ENCODE measurements around the gene LPA. TPM values are rescaled to one million over a fixed set of nuclear protein-coding genes. Genes with fewer than 3 reads are reported as not detected.

The LPA gene
- polyA plus RNA-seq, 2 of the 4 experiments (the other 2 are of a cell fraction): not detected

GRCh38 chr6:160489091-160489490, 175.0 kb downstream of the LPA start:
- no peaks in the 10 kb centered on the region for H3K9me3 ChIP-seq
- FAIRE-seq: no peak
- TF ChIP-seq CHD2 (IDR thresholded peaks at IDR 0.05; ENCODE audit: low read length, partially characterized antibody): no peak
- TF ChIP-seq, protein P1, sequence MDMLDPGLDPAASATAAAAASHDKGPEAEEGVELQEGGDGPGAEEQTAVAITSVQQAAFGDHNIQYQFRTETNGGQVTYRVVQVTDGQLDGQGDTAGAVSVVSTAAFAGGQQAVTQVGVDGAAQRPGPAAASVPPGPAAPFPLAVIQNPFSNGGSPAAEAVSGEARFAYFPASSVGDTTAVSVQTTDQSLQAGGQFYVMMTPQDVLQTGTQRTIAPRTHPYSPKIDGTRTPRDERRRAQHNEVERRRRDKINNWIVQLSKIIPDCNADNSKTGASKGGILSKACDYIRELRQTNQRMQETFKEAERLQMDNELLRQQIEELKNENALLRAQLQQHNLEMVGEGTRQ (IDR thresholded peaks at IDR 0.05): no peak
- TF ChIP-seq TFCP2L1 (CRISPR knock-in tag; IDR thresholded peaks at IDR 0.05): no peak
- no peak for TF ChIP-seq HES2 (IDR thresholded peaks at IDR 0.05)
- TF ChIP-seq ZC3H11A (IDR thresholded peaks at IDR 0.05): no peak
- no peaks in the 10 kb centered on the region for H3K4me1 ChIP-seq
- ChIA-PET CTCF (no interaction called here), POLR2A (no interaction called here)
- DNase-seq (ENCODE audit: low read depth in 1 of 2, low spot score in 1 of 2): no peak
- H3K4me2 ChIP-seq: no peak overlapping the region
- ATAC-seq: no peak
- H3K27ac ChIP-seq: no peak overlapping the region
- no peak overlapping the region for H3K4me3 ChIP-seq
- 100% methylated on average over 1 of the region's 1 CpG for WGBS (ENCODE audit: missing lambda C conversion rate)

DNA sequence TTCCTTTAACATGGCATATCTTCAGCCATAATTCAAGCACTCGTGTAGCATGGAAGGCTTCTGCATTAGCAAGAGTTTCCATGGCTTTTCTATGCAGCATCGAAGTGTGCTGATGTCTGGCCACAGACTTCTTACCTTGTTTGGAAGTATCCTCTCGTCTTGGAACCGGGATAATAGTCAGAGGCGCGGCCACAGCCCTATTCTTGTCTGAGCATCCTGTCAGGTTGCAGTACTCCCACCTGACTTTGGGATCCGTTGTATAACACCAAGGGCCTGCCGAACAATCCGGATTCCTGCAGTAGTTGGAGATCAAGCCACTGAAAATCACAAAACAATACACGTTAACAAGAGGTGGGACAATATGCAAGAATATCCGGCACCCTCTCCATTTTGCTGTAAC, 177.0 kb downstream of the LPA start:
- ATAC-seq (no peak), DNase-seq (ENCODE audit: low read depth in 1 of 2, low spot score in 1 of 2) (no peak), FAIRE-seq (no peak)
- no peaks in the 10 kb centered on the region for H3K9me3 ChIP-seq
- no peak overlapping the region for H3K27ac ChIP-seq
- H3K4me1 ChIP-seq: no peaks in the 10 kb centered on the region
- POLR2A ChIA-PET: no interaction called here
- no peak for TF ChIP-seq PHF8 (IDR thresholded peaks at IDR 0.05; ENCODE audit: borderline replicate concordance, low read depth)
- TF ChIP-seq TP53 (CRISPR knock-in tag; IDR thresholded peaks at IDR 0.05): no peak
- TF ChIP-seq, protein P2, sequence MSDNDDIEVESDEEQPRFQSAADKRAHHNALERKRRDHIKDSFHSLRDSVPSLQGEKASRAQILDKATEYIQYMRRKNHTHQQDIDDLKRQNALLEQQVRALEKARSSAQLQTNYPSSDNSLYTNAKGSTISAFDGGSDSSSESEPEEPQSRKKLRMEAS (IDR thresholded peaks at IDR 0.05): no peak
- no peak for TF ChIP-seq BCL3 (IDR thresholded peaks at IDR 0.05)
- TF ChIP-seq KDM5A (IDR thresholded peaks at IDR 0.05): no peak
- no peak for TF ChIP-seq HMGXB4 (CRISPR knock-in tag; IDR thresholded peaks at IDR 0.05; ENCODE audit: borderline replicate concordance)
- no peak for TF ChIP-seq CEBPB (IDR thresholded peaks at IDR 0.05)
- TF ChIP-seq HOXB5 (CRISPR knock-in tag; IDR thresholded peaks at IDR 0.05): no peak
- TF ChIP-seq GATA3 (IDR thresholded peaks at IDR 0.05; ENCODE audit: borderline replicate concordance): no peak
- no peak for TF ChIP-seq ESRRA (IDR thresholded peaks at IDR 0.05; ENCODE audit: borderline replicate concordance, low read length)
- no peak for TF ChIP-seq MAFK (IDR thresholded peaks at IDR 0.05; ENCODE audit: partially characterized antibody)
- no peak for TF ChIP-seq FOXS1 (CRISPR knock-in tag; IDR thresholded peaks at IDR 0.05)
- no peak for TF ChIP-seq JUNB (IDR thresholded peaks at IDR 0.05)
- TF ChIP-seq FOSL2 (IDR thresholded peaks at IDR 0.05): no peak
- no peak for TF ChIP-seq FOSL2 (CRISPR knock-in tag; IDR thresholded peaks at IDR 0.05)
- CTCF ChIA-PET: no interaction called here
- H3K4me3 ChIP-seq: no peak overlapping the region
- 54% methylated on average over 11 of the region's 11 CpGs for WGBS (ENCODE audit: missing lambda C conversion rate)
- no peak overlapping the region for H3K4me2 ChIP-seq

Other genes with a start within 250 kb of the LPA start
- not detected in 2 replicates for gene PLG, start 38.0 kb upstream of the LPA start, polyA plus RNA-seq (2011; rRNA removed)
- 0.11 TPM in 1 of 3 replicates, not detected in the others for gene PLG, start 38.0 kb upstream of the LPA start, polyA plus RNA-seq (2017; fragmentation: RNase III; extraction: RNeasy Plus Mini Kit Qiagen cat#74134 plus additional on column Dnase treatment)

All from A549 (cell line).